Mammary epithelial cell (primary cell): ENCODE measurements around the gene RHBDL3.

Experiments used
- EZH2 ChIP-seq: IDR thresholded peaks from 2 replicates; pipeline ENCODE4 v1.6.1; 2012; ENCODE audit warnings: low read length, inconsistent platforms, borderline replicate concordance
- TF ChIP-seq, protein P1 (sequence below), 2 donors: IDR thresholded peaks in 1 of 2; conservative IDR thresholded peaks in 1 of 2; 2 replicates each; pipeline ENCODE4 v1.5.1; 2011 to 2012; ENCODE audit warnings: inconsistent platforms in 2 of 2, low read length in 2 of 2, mild to moderate bottlenecking in 2 of 2, control low read depth in 1 of 2, low read depth in 1 of 2; ENCODE audit not compliant: insufficient read depth in 1 of 2; ENCODE audit errors: extremely low read depth in 1 of 2

GRCh38 chr17:32274101-32274500 lies 8.5 kb downstream of the RHBDL3 start:
- TF ChIP-seq, protein P1, sequence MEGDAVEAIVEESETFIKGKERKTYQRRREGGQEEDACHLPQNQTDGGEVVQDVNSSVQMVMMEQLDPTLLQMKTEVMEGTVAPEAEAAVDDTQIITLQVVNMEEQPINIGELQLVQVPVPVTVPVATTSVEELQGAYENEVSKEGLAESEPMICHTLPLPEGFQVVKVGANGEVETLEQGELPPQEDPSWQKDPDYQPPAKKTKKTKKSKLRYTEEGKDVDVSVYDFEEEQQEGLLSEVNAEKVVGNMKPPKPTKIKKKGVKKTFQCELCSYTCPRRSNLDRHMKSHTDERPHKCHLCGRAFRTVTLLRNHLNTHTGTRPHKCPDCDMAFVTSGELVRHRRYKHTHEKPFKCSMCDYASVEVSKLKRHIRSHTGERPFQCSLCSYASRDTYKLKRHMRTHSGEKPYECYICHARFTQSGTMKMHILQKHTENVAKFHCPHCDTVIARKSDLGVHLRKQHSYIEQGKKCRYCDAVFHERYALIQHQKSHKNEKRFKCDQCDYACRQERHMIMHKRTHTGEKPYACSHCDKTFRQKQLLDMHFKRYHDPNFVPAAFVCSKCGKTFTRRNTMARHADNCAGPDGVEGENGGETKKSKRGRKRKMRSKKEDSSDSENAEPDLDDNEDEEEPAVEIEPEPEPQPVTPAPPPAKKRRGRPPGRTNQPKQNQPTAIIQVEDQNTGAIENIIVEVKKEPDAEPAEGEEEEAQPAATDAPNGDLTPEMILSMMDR (conservative IDR thresholded peaks at IDR 0.05 in 1 of 2, IDR thresholded peaks at IDR 0.05 in 1 of 2; ENCODE audit: extremely low read depth in 1 of 2, insufficient read depth in 1 of 2, low read depth in 1 of 2, low read length in 2 of 2): no peak
- no peak for TF ChIP-seq EZH2
